Suprapubic skin (tissue), 4 donors: Measurements from ENCODE around the gene DISP2. TPM values are rescaled to one million over a fixed set of nuclear protein-coding genes. Genes with fewer than 3 reads are reported as not detected.

Experiments
- DNase-seq, 2 donors: peaks; one replicate each; pipeline ENCODE4 v3.0.0-alpha.2; 2019; ENCODE audit warnings: low spot score in 2 of 2
- H3K27ac ChIP-seq: fragments of 200-600 bp; sonication (generic); one replicate; pipeline ENCODE4 v1.5.1; 2019
- H3K27me3 ChIP-seq: fragments of 200-600 bp; sonication (generic); one replicate; pipeline ENCODE4 v1.5.1; 2019
- H3K36me3 ChIP-seq: fragments of 200-600 bp; sonication (generic); one replicate; pipeline ENCODE4 v1.5.1; 2019
- H3K4me1 ChIP-seq: fragments of 200-600 bp; sonication (generic); one replicate; pipeline ENCODE4 v1.5.1; 2019
- H3K4me3 ChIP-seq: fragments of 200-600 bp; sonication (generic); one replicate; pipeline ENCODE4 v1.5.1; 2019; ENCODE audit warnings: mild to moderate bottlenecking
- H3K9me3 ChIP-seq: fragments of 200-600 bp; sonication (generic); one replicate; pipeline ENCODE4 v1.5.1; 2019
- EP300 ChIP-seq: sonication (generic); formaldehyde crosslinking; IDR thresholded peaks from one replicate; pipeline ENCODE4 v1.6.1; 2017; ENCODE audit warnings: antibody characterized with exemption
- POLR2A ChIP-seq, 2 donors: fragments of 450-650 bp; IDR thresholded peaks; one replicate each; pipeline ENCODE4 v1.6.1; 2017; ENCODE audit warnings: antibody characterized with exemption in 2 of 2, mild to moderate bottlenecking in 2 of 2, moderate library complexity in 2 of 2
- POLR2AphosphoS5 ChIP-seq, 3 donors: sonication (generic); formaldehyde crosslinking; IDR thresholded peaks; one replicate each; pipeline ENCODE4 v1.6.1; 2017; ENCODE audit warnings: antibody characterized with exemption in 3 of 3
- WGBS: methylation state at CpG from one replicate; pipeline ENCODE4 v1.1.5; 2018; 5-methylcytosine and 5-hydroxymethylcytosine counted together
- total RNA-seq, 4 donors: library from RNA; depleted of rRNA; stranded (reverse); fragments of >200 nt; gene quantifications; one replicate each; pipeline ENCODE4 v1.1.0, GENCODE V29; 2016
- TF ChIP-seq, protein P1 (sequence below), 2 donors: fragments of 200-600 bp in 1 of 2; fragments of 450-650 bp in 1 of 2; sonication (generic) in 1 of 2; IDR thresholded peaks; one replicate each; pipeline ENCODE4 v1.5.1; 2016 to 2019; ENCODE audit warnings: antibody characterized with exemption in 2 of 2, mild to moderate bottlenecking in 1 of 2, moderate library complexity in 1 of 2

DISP2 gene
- total RNA-seq, 4 donors from 2014 or later: 0.04 to 0.21 (median 0.05) TPM; not detected in 1

DNA sequence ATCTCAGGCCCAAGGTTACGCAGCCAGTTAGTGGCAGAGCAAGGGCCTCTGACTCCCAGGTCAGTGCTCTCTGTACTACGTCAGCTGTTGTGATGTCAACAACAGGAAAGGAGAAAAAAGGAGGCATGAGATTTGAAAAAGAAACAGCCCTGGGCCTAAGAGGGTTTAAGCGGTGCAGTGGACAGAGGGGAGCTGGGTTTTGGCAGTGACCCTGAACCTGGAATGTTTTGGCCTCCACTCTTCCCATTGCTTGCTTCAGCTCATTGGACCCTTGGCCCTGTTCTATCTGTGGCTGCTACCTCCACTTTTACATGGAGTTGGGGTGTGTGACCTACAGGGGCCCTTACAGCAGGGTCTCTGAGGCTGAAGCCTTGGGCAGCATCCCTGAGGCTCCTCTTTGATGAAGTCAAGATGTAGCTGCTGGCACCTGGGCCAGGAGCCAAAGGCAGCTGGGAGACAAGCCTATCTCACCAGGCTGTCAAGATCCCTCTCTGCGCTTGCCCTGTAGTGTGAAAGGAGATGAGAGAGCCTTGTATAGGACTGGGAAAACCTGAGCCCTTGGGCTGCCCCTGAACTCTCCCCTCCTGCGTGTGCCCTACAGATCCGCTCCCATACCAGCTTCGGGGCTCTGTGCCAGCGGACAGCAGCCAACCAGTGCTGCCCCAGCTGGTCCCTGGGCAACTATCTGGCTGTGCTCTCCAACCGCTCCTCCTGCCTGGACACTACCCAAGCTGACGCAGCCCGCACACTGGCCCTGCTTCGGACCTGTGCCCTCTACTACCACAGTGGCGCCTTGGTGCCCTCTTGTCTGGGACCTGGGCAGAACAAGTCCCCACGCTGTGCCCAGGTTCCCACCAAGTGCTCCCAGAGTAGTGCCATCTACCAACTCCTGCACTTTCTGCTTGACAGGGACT, 8.7 kb downstream of the DISP2 start:
- 89% methylated on average over 11 of the region's 14 CpGs for WGBS
- H3K4me3 ChIP-seq: no peak overlapping the region
- TF ChIP-seq, protein P1, sequence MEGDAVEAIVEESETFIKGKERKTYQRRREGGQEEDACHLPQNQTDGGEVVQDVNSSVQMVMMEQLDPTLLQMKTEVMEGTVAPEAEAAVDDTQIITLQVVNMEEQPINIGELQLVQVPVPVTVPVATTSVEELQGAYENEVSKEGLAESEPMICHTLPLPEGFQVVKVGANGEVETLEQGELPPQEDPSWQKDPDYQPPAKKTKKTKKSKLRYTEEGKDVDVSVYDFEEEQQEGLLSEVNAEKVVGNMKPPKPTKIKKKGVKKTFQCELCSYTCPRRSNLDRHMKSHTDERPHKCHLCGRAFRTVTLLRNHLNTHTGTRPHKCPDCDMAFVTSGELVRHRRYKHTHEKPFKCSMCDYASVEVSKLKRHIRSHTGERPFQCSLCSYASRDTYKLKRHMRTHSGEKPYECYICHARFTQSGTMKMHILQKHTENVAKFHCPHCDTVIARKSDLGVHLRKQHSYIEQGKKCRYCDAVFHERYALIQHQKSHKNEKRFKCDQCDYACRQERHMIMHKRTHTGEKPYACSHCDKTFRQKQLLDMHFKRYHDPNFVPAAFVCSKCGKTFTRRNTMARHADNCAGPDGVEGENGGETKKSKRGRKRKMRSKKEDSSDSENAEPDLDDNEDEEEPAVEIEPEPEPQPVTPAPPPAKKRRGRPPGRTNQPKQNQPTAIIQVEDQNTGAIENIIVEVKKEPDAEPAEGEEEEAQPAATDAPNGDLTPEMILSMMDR (IDR thresholded peaks at IDR 0.05): no peak
- TF ChIP-seq POLR2AphosphoS5 (IDR thresholded peaks at IDR 0.05): no peak
- no peak for TF ChIP-seq EP300
- TF ChIP-seq POLR2A (IDR thresholded peaks at IDR 0.05): no peak
- H3K27me3 ChIP-seq: no peaks in the 10 kb centered on the region
- no peaks in the 10 kb centered on the region for H3K36me3 ChIP-seq
- H3K27ac ChIP-seq: no peak overlapping the region
- DNase-seq: peak in 1 of 2 donors; percentile 61
- H3K9me3 ChIP-seq: no peaks in the 10 kb centered on the region
- peaks cover 16% of the 10 kb centered on the region for H3K4me1 ChIP-seq

DNA sequence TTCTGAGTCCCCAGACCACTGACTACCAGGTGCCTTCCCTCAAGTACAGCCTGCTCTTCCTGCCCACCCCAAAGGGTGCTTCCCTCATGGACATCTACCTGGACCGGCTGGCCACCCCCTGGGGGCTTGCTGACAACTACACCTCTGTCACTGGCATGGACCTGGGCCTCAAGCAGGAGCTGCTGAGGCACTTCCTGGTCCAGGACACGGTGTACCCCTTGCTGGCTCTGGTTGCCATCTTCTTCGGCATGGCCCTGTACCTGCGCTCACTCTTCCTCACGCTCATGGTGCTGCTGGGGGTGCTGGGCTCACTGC, 9.3 kb downstream of the DISP2 start:
- 71% methylated on average over 5 of the region's 5 CpGs for WGBS
- no peak for DNase-seq
- H3K9me3 ChIP-seq: no peaks in the 10 kb centered on the region
- H3K36me3 ChIP-seq: no peaks in the 10 kb centered on the region
- TF ChIP-seq, protein P1 (IDR thresholded peaks at IDR 0.05): no peak
- no peak for TF ChIP-seq EP300
- TF ChIP-seq POLR2AphosphoS5 (IDR thresholded peaks at IDR 0.05): no peak
- TF ChIP-seq POLR2A (IDR thresholded peaks at IDR 0.05): no peak
- H3K4me3 ChIP-seq: peak overlapping the region; percentile 45
- H3K4me1 ChIP-seq: peaks cover 16% of the 10 kb centered on the region
- no peak overlapping the region for H3K27ac ChIP-seq
- no peaks in the 10 kb centered on the region for H3K27me3 ChIP-seq

DNA sequence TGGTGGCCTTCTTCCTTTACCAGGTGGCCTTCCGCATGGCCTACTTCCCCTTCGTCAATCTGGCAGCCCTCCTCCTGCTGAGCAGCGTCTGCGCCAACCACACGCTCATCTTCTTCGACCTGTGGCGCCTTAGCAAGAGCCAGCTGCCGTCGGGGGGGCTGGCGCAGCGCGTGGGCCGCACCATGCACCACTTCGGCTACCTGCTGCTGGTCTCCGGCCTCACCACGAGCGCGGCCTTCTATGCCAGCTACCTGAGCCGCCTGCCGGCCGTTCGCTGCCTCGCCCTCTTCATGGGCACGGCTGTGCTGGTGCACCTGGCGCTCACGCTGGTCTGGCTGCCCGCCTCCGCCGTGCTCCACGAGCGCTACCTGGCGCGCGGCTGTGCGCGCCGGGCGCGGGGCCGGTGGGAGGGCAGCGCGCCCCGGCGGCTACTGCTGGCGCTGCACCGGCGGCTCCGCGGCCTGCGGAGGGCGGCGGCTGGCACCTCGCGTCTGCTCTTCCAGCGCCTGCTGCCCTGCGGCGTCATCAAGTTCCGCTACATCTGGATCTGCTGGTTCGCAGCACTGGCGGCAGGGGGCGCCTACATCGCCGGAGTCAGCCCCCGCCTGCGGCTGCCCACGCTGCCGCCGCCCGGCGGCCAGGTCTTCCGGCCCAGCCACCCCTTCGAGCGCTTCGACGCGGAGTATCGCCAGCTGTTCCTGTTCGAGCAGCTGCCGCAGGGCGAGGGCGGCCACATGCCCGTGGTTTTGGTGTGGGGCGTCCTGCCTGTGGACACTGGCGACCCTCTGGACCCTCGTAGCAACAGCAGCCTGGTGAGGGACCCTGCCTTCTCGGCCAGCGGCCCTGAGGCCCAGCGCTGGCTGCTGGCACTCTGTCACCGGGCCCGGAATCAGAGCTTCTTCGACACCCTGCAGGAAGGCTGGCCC, 9.9 kb downstream of the DISP2 start:
- TF ChIP-seq, protein P1 (IDR thresholded peaks at IDR 0.05): peak; percentile 84 to 92
- TF ChIP-seq POLR2A (IDR thresholded peaks at IDR 0.05) (no peak), POLR2AphosphoS5 (IDR thresholded peaks at IDR 0.05) (no peak), EP300 (no peak)
- H3K27ac ChIP-seq: no peak overlapping the region
- no peaks in the 10 kb centered on the region for H3K27me3 ChIP-seq
- 31% methylated on average over 25 of the region's 91 CpGs for WGBS
- H3K4me1 ChIP-seq: peaks cover 16% of the 10 kb centered on the region
- peak overlapping the region; percentile 45 for H3K4me3 ChIP-seq
- H3K36me3 ChIP-seq: no peaks in the 10 kb centered on the region
- DNase-seq: peak; percentile 83 to 89
- H3K9me3 ChIP-seq: no peaks in the 10 kb centered on the region

DNA sequence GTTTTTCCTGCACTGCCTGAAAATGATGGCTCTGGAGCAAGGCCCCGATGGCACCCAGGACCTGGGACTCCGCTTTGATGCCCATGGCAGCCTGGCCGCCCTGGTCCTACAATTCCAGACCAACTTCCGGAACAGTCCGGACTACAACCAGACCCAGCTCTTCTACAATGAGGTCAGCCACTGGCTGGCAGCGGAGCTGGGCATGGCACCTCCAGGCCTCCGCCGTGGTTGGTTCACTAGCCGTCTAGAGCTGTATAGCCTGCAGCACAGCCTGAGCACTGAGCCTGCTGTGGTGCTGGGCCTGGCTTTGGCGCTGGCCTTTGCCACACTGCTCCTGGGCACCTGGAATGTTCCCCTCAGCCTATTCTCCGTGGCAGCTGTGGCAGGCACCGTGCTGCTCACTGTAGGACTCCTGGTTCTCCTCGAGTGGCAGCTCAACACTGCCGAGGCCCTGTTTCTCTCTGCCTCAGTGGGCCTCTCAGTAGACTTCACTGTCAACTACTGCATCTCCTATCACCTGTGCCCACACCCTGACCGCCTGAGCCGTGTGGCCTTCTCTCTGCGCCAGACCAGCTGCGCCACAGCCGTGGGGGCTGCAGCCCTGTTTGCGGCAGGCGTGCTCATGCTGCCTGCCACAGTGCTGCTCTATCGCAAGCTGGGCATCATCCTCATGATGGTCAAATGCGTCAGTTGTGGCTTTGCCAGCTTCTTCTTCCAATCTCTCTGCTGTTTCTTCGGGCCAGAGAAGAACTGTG, 10.9 kb downstream of the DISP2 start:
- H3K4me1 ChIP-seq: peaks cover 16% of the 10 kb centered on the region
- no peak overlapping the region for H3K4me3 ChIP-seq
- no peaks in the 10 kb centered on the region for H3K36me3 ChIP-seq
- 90% methylated on average over 22 of the region's 24 CpGs for WGBS
- H3K9me3 ChIP-seq: no peaks in the 10 kb centered on the region
- TF ChIP-seq POLR2A (IDR thresholded peaks at IDR 0.05): no peak
- no peak for TF ChIP-seq EP300
- TF ChIP-seq POLR2AphosphoS5 (IDR thresholded peaks at IDR 0.05): no peak
- TF ChIP-seq, protein P1 (IDR thresholded peaks at IDR 0.05): no peak
- no peak for DNase-seq
- H3K27ac ChIP-seq: no peak overlapping the region
- H3K27me3 ChIP-seq: no peaks in the 10 kb centered on the region
